ENCODE measurements around the gene TFAP2B.

Gene TFAP2B

DNA sequence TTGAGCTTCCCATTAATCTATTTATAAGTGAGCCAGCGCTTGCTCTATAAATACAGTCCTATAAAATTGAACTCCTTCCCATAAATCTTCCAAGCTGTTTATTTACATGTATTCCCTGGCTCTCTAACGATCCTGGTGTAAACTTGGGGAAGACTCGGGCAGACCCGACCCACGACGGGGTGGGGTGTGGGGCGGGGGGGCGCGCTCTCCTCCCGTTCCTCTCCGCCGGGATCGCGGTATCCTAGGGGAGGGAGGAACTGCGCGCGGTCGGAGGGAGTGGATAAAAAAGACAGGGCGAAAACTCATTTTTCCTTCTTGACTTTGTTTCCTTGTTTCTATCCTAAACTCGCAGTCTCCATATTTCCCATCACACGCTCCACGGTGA, 31.1 kb downstream of the TFAP2B start:
- DNase-seq: no peak

DNA sequence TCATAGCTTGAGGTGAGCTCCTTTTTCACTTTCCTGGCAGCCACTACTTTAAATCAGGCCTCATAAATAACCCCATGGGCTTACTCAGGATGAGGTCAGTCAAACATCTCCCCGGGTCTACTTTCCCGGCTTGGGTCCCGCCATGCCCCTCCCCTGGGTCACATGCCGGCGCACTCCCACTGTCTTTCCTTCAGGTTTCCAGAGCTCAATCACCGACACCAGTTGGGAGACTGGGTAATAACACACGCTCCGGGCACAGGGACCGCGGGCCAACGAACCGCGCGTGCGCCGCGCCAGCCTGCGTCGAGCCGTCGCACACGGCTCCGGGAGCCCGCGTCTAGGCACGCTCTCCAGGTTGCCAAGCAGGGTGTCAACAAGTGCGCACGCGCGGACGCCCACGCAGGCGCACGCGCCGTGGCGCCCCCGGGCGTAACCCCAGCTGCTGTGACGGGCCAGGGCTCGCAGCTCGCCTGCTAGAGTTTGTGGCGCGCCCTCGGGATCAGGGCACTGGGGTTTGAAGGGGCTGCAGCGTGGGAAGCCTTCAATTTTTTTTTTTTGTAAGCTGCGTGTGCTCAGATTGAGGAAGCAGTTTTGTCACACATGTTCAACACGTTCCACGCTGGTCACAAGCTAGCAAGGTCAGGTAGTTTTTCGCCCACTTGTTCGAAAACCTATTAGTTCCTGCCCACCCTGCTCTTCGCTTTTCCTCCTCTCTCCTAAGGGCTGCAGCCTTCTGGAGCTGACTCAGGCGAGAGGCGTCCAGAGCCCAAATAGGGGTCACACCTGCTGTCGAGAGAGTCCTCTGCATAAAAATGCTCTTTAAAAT, 31.8 kb downstream of the TFAP2B start:
- no peak for DNase-seq

DNA sequence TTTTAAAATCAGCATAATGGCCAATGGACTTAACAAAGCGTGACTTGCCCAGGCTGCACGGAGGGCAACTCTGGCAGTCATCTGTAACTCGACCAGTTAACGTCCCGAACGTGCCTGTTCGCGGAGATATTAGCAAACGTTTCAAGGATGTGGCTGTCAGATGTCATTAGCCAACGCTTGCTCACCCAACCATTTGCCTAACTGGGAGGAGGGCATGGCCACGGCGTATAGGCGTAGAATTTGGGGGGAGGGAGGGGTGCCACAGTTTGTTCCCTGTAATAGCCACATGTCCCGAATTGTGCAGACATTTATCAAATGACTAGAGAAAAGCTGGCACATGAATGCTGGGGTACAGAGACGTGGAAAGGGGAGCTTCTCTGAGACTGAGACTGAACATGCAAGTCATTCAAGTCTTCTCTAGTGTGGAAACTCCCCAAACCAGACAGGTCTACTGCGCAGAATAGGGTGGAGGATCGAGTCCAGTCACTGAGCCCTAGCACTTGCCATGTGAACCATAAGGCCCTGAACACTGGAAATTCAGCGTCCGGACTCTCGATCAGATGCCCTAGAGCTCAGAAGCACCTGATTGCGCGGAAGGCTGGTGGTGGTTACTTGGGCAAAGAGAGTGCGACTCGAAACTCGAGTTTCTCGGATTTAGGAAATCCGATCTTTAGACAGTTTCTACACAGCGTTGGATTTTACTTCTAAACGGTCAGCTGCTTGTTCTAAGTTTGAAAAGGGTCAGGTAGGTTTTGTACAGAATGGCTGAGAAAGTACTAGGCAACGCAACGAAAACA, 32.6 kb downstream of the TFAP2B start:
- no peak for DNase-seq

DNA sequence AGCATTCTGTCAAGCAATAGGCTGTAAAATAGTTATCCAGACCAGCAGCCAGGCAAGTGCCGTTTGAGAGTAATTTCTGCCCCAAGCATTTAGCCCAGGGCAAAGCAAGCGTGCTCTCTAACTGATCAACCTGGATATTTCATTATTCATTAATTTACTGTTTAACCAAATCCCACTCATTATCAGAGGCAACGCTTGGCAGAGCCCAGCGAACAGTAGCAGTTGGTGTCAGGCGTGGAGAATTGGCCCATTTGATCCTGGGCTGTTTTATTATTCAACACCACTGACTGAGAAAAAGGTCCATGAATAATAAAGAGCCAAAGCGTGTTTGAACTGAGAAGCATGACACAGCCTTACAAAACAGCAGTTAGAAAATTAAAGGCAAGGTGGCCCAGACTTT, 35.3 kb downstream of the TFAP2B start:
- no peak for DNase-seq

DNA sequence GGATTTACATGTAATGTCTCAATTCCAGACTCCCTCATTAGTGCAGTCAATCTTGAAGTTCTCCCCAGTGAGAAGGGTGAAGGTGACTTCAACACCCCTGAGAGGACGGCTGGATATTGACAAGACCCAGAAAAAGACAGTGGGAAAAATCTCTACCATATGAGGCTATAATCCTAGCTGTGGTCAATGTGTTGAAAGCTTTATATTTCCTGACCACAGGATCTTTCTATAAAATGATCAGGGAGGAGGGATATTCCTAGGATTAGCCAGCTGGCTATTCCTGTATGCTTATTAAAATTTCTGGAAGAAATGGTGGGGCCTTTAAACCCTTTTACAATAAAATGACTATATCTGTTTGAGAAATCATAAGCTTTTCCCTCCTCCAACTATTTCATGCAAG, 43.0 kb downstream of the TFAP2B start:
- no peak for DNase-seq

DNA sequence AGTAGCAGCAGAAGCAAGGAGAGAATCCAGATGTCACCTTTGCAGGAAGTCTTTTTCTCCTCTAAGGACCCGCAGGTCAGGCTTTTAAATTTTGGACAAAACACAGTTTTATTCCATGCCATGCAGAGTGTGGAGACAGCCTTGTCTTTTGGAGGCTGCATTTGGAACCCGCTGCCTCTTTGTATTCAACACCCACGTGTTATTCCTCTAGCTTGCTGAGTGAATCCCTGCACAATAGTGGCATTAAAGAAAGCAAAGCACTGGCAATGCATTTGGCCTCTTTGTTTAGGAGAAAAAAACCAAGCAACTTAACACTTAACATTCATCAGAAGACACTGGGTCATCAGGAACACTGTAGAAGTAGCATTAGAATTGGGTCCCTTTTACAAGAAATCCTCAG, 43.5 kb downstream of the TFAP2B start:
- DNase-seq: no peak

DNA sequence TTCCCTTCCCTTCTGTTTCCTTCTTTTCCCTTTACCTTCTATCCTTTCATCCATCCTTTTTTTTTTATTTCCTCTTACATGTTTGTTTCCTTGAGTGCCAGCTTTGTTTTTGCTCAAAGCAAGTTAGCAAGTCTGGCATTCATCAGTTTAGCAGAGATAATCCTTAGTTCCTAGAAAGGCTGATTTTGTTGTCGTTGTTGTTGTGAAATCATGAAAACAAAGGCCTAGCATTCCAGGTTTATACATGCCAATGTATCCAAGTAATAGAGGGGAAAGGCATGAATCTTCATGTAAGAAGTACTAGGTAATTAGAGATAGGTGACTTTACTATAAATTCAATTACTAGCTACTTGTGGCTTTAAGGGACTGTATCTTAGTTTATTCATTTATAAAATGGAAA, 45.9 kb downstream of the TFAP2B start:
- DNase-seq: no peak

DNA sequence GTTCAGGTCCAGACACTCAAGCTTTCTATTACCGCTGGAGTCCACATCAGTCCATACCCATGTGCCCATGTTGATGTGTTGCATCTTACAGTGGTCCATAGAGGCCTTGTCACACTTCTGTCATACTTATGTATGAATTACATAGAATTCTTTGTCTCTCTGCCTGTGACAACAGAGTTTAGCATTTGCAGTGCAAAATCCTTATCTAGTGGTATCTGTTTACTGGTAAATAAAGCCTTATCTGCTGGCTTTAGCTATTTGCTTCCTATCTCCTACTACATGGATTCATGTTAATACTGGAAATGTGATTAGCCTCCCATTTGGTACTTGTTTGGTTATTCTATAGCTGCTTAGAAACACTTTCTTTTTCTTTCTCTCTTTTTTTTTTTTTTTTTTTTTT, 49.8 kb downstream of the TFAP2B start:
- no peak for DNase-seq

DNA sequence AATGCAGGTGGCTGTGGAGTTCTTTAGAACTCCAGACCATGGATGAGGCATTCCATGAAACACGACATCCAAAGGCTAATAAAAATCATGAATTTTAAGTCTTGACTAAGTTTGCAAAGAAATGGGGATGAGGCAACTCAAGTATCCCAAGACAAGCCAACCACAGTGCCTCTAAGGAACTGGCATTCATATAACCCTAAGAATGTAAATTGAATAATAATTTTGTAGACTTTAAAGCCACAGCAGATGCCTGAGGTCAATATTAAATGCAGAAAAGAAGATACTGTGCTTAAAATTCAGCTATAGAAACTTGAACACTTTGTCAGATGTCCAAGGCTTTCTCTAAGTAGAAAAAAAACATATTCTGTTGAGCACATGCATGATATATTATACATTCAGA, 54.5 kb downstream of the TFAP2B start:
- DNase-seq: no peak

DNA sequence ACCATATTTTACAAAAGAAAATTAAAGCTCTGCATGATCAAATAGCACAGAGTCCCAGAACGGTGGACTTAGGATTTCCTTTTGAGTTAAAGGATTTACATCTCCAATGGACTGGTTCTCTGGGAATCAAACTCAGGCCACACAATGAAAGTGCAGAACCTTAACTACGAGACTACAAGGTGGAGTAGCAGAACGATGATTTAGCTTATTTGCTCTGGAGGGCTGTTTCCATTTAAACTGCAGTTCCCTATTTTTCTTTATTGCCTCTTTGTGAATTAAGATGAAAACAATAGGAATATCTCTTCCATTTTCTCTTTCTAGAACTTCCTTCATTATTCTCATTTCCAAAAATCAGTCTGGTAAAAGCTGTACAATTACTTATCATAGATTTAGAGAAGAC, 65.7 kb downstream of the TFAP2B start:
- no peak for DNase-seq

DNA sequence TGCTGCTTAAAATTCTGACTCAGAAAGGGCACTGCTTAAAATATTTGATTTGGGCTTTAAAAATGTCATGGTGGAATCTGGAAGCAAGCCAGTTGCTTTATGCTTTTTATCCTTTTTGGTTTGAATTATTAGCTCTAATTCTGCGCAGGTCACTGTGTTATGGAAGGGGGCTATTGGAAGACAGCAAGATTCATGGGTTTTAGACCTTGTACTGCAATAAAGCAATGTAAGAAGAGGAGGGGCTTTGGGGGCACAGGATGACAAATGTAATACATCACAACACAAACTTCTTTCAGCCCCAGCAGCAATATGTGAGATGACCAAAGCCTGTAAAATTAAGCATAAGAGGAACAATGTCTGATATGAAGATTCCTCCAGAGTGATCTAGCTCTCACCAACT, 68.4 kb downstream of the TFAP2B start:
- no peak for DNase-seq

DNA sequence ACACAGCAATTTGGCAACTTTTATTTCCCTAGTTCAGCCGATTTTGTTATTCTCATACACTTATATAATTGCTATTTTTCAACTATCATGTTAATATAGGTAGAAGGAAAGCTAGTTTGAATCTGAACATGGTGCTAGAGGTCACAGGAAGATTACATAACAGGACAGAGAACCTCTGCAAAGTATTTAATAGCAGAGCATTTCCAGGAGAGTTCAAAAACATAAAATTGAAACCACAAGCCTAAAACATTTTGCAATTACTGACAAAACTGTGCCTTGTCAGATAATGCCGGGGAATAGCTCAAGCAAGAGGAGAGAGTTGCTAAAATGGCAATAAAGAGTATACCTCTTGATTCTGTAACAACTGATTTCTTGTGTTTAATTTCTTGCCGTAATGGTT, 70.8 kb downstream of the TFAP2B start:
- no peak for DNase-seq

DNA sequence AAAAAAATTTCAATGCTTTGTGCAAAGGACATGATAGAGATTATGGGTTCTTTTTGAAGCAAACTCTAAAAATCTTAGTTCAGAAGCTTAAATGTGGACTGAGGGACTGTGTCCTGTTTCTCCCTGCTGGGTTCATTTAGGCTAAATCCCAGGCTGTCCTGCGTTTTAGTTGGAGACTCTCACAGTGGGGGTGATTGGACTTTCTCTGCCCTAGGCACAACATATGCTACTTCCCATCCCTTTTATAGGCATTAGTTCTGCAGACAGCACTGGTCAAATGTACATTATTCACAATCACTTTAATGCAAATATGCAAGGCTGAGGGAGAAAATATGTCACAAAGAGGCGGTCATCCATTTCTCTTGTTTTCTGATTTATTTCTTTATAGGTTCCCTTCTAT, 71.3 kb downstream of the TFAP2B start:
- DNase-seq: no peak

DNA sequence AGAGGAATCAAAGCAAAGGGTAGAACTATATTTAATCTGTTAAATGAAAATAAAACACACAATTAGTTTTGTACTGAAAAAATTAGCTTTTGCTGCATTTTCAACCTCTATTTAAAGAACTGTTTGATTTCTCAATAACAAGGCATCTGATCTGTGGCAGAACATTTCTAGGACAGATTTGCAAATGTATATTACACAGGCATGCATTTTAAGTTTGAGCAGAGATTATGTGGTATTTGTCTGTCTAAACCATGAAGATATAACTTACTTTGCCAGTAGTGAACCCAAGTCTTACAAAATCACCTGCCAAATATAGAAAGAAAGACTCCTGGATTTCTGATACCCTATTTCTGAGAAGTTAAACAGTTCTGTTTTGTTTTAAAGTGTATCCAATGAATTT, 71.9 kb downstream of the TFAP2B start:
- DNase-seq: no peak

DNA sequence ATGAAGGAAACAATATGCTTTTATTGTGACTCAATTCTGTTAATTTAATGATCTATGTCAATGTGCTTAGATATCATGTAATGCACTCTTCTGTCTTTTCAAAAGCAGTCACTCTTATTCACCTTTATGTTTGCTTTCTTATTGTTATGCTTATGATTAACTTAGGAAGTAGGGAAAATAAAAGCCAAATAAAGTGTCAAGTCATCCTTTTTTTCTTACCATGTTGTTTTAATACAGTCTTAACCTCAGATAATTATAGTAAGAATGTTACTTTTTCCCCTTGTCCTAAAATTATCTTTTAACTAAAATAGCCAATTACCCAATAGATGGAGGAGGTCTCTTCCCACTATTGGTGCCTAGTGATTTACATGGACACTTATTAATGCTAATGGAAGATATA, 72.6 kb downstream of the TFAP2B start:
- no peak for DNase-seq
